ENCODE results near the gene L3MBTL1.

The L3MBTL1 gene

GRCh38 chr20:43477619-43478018, 29.9 kb upstream of the L3MBTL1 start:
- no peak overlapping the region for H2AK5ac ChIP-seq (ENCODE audit: low read depth, low read length)
- H3K4me3 ChIP-seq (ENCODE audit: low read length in 2 of 2) = no peak overlapping the region
- H3K4ac ChIP-seq (ENCODE audit: low read length) = no peak overlapping the region
- no peaks in the 10 kb centered on the region for H3K27me3 ChIP-seq (ENCODE audit: control insufficient read depth in 3 of 3, insufficient read depth in 3 of 3, low read depth in 1 of 3, low read length in 3 of 3)
- WGBS, 2 donors (ENCODE audit: extremely low coverage in 2 of 2, insufficient read length in 2 of 2, insufficient replicate concordance in 1 of 2) = no CpG with 5 or more reads among the region's 4 CpGs
- H3K27ac ChIP-seq (replicated peaks; ENCODE audit: low read length) = no peak overlapping the region
- H2BK120ac ChIP-seq (ENCODE audit: low read depth, low read length) = no peak overlapping the region
- no peaks in the 10 kb centered on the region for H3K79me1 ChIP-seq (ENCODE audit: low read depth, low read length)
- no peak overlapping the region for H3K9ac ChIP-seq (ENCODE audit: low read depth, low read length, poor library complexity)
- no peak overlapping the region for H2BK5ac ChIP-seq (ENCODE audit: low read length)
- H4K91ac ChIP-seq (ENCODE audit: low read depth, low read length, poor library complexity) = no peak overlapping the region
- H3K9me3 ChIP-seq (replicated peaks in 1 of 2; ENCODE audit: control insufficient read depth in 2 of 2, insufficient read depth in 1 of 2, low read depth in 1 of 2, low read length in 2 of 2) = peaks cover 0 to 3% of the 10 kb centered on the region in 2 donors
- H3K36me3 ChIP-seq (replicated peaks in 1 of 2; ENCODE audit: control insufficient read depth in 2 of 2, insufficient read depth in 2 of 2, low read length in 2 of 2) = no peaks in the 10 kb centered on the region
- no peaks in the 10 kb centered on the region for H3K4me1 ChIP-seq (ENCODE audit: control insufficient read depth in 2 of 2, insufficient read depth in 1 of 2, low read depth in 1 of 2, low read length in 2 of 2)
- no peak overlapping the region for H3K18ac ChIP-seq (ENCODE audit: low read length)
- H3K4me2 ChIP-seq (ENCODE audit: insufficient read depth, low read length, poor library complexity, severe bottlenecking) = no peak overlapping the region
- no peak overlapping the region for H3K23ac ChIP-seq (ENCODE audit: low read depth, low read length, poor library complexity)
- no peak overlapping the region for H3K14ac ChIP-seq (ENCODE audit: low read length)
- no peak overlapping the region for H2BK12ac ChIP-seq (ENCODE audit: low read length)
- no peak overlapping the region for H2BK15ac ChIP-seq (ENCODE audit: low read length)
- no peak for DNase-seq (ENCODE audit: low spot score)
- no peak overlapping the region for H2AFZ ChIP-seq (ENCODE audit: low read length)
- H4K8ac ChIP-seq (ENCODE audit: low read depth, low read length) = no peak overlapping the region

GRCh38 chr20:43490038-43490437, 17.5 kb upstream of the L3MBTL1 start:
- Histone ChIP-seq H3K14ac (ENCODE audit: low read length) (no peak overlapping the region), H2BK12ac (ENCODE audit: low read length) (no peak overlapping the region), H3K79me1 (ENCODE audit: low read depth, low read length) (no peaks in the 10 kb centered on the region), H3K4me2 (ENCODE audit: insufficient read depth, low read length, poor library complexity, severe bottlenecking) (no peak overlapping the region), H3K4me3 (ENCODE audit: low read length in 2 of 2) (no peak overlapping the region), H3K4ac (ENCODE audit: low read length) (no peak overlapping the region), H3K23ac (ENCODE audit: low read depth, low read length, poor library complexity) (no peak overlapping the region), H3K4me1 (ENCODE audit: control insufficient read depth in 2 of 2, insufficient read depth in 1 of 2, low read depth in 1 of 2, low read length in 2 of 2) (no peaks in the 10 kb centered on the region), H3K27me3 (ENCODE audit: control insufficient read depth in 3 of 3, insufficient read depth in 3 of 3, low read depth in 1 of 3, low read length in 3 of 3) (no peaks in the 10 kb centered on the region), H3K18ac (ENCODE audit: low read length) (no peak overlapping the region), H3K27ac (replicated peaks; ENCODE audit: low read length) (no peak overlapping the region), H3K9ac (ENCODE audit: low read depth, low read length, poor library complexity) (no peak overlapping the region), H2AFZ (ENCODE audit: low read length) (no peak overlapping the region), H2BK120ac (ENCODE audit: low read depth, low read length) (no peak overlapping the region), H2BK5ac (ENCODE audit: low read length) (no peak overlapping the region), H2AK5ac (ENCODE audit: low read depth, low read length) (no peak overlapping the region), H4K91ac (ENCODE audit: low read depth, low read length, poor library complexity) (no peak overlapping the region), H3K36me3 (replicated peaks in 1 of 2; ENCODE audit: control insufficient read depth in 2 of 2, insufficient read depth in 2 of 2, low read length in 2 of 2) (no peaks in the 10 kb centered on the region), H3K9me3 (replicated peaks in 1 of 2; ENCODE audit: control insufficient read depth in 2 of 2, insufficient read depth in 1 of 2, low read depth in 1 of 2, low read length in 2 of 2) (no peaks in the 10 kb centered on the region), H4K8ac (ENCODE audit: low read depth, low read length) (no peak overlapping the region), H2BK15ac (ENCODE audit: low read length) (no peak overlapping the region)
- no peak for DNase-seq (ENCODE audit: low spot score)
- WGBS, 2 donors (ENCODE audit: extremely low coverage in 2 of 2, insufficient read length in 2 of 2, insufficient replicate concordance in 1 of 2) = no CpG with 5 or more reads among the region's 2 CpGs

- Histone ChIP-seq H4K8ac (ENCODE audit: low read depth, low read length) (no peak overlapping the region), H2AFZ (ENCODE audit: low read length) (no peak overlapping the region), H3K23ac (ENCODE audit: low read depth, low read length, poor library complexity) (no peak overlapping the region), H3K18ac (ENCODE audit: low read length) (no peak overlapping the region), H3K9ac (ENCODE audit: low read depth, low read length, poor library complexity) (no peak overlapping the region), H2BK15ac (ENCODE audit: low read length) (no peak overlapping the region), H3K4ac (ENCODE audit: low read length) (no peak overlapping the region), H3K36me3 (replicated peaks in 1 of 2; ENCODE audit: control insufficient read depth in 2 of 2, insufficient read depth in 2 of 2, low read length in 2 of 2) (no peaks in the 10 kb centered on the region), H4K91ac (ENCODE audit: low read depth, low read length, poor library complexity) (no peak overlapping the region), H3K79me1 (ENCODE audit: low read depth, low read length) (no peaks in the 10 kb centered on the region), H3K4me2 (ENCODE audit: insufficient read depth, low read length, poor library complexity, severe bottlenecking) (no peak overlapping the region), H3K14ac (ENCODE audit: low read length) (no peak overlapping the region), H3K9me3 (replicated peaks in 1 of 2; ENCODE audit: control insufficient read depth in 2 of 2, insufficient read depth in 1 of 2, low read depth in 1 of 2, low read length in 2 of 2) (no peaks in the 10 kb centered on the region), H3K4me3 (ENCODE audit: low read length in 2 of 2) (no peak overlapping the region), H3K27ac (replicated peaks; ENCODE audit: low read length) (no peak overlapping the region), H3K4me1 (ENCODE audit: control insufficient read depth in 2 of 2, insufficient read depth in 1 of 2, low read depth in 1 of 2, low read length in 2 of 2) (no peaks in the 10 kb centered on the region), H2AK5ac (ENCODE audit: low read depth, low read length) (no peak overlapping the region), H2BK12ac (ENCODE audit: low read length) (no peak overlapping the region), H2BK120ac (ENCODE audit: low read depth, low read length) (no peak overlapping the region), H3K27me3 (ENCODE audit: control insufficient read depth in 3 of 3, insufficient read depth in 3 of 3, low read depth in 1 of 3, low read length in 3 of 3) (no peaks in the 10 kb centered on the region), H2BK5ac (ENCODE audit: low read length) (no peak overlapping the region)
- DNase-seq (ENCODE audit: low spot score) = no peak
- WGBS, 2 donors (ENCODE audit: extremely low coverage in 2 of 2, insufficient read length in 2 of 2, insufficient replicate concordance in 1 of 2) = no CpG with 5 or more reads among the region's 3 CpGs
These were observed 15.4 kb upstream of the L3MBTL1 start for GRCh38 chr20:43492101-43492500.

GRCh38 chr20:43495388-43495787, 12.1 kb upstream of the L3MBTL1 start:
- no peak overlapping the region for H2BK120ac ChIP-seq (ENCODE audit: low read depth, low read length)
- H2BK15ac ChIP-seq (ENCODE audit: low read length) = no peak overlapping the region
- no peaks in the 10 kb centered on the region for H3K36me3 ChIP-seq (replicated peaks in 1 of 2; ENCODE audit: control insufficient read depth in 2 of 2, insufficient read depth in 2 of 2, low read length in 2 of 2)
- no peak overlapping the region for H2AK5ac ChIP-seq (ENCODE audit: low read depth, low read length)
- H2BK5ac ChIP-seq (ENCODE audit: low read length) = no peak overlapping the region
- H3K4me2 ChIP-seq (ENCODE audit: insufficient read depth, low read length, poor library complexity, severe bottlenecking) = no peak overlapping the region
- no peak overlapping the region for H3K27ac ChIP-seq (replicated peaks; ENCODE audit: low read length)
- no peaks in the 10 kb centered on the region for H3K4me1 ChIP-seq (ENCODE audit: control insufficient read depth in 2 of 2, insufficient read depth in 1 of 2, low read depth in 1 of 2, low read length in 2 of 2)
- no peak overlapping the region for H3K14ac ChIP-seq (ENCODE audit: low read length)
- no peak overlapping the region for H3K9ac ChIP-seq (ENCODE audit: low read depth, low read length, poor library complexity)
- no peaks in the 10 kb centered on the region for H3K9me3 ChIP-seq (replicated peaks in 1 of 2; ENCODE audit: control insufficient read depth in 2 of 2, insufficient read depth in 1 of 2, low read depth in 1 of 2, low read length in 2 of 2)
- no peak for DNase-seq (ENCODE audit: low spot score)
- no peaks in the 10 kb centered on the region for H3K79me1 ChIP-seq (ENCODE audit: low read depth, low read length)
- no CpG with 5 or more reads among the region's 2 CpGs for WGBS, 2 donors (ENCODE audit: extremely low coverage in 2 of 2, insufficient read length in 2 of 2, insufficient replicate concordance in 1 of 2)
- no peak overlapping the region for H4K91ac ChIP-seq (ENCODE audit: low read depth, low read length, poor library complexity)
- H3K4ac ChIP-seq (ENCODE audit: low read length) = no peak overlapping the region
- no peak overlapping the region for H2BK12ac ChIP-seq (ENCODE audit: low read length)
- H2AFZ ChIP-seq (ENCODE audit: low read length) = no peak overlapping the region
- H3K4me3 ChIP-seq (ENCODE audit: low read length in 2 of 2) = no peak overlapping the region
- H3K27me3 ChIP-seq (ENCODE audit: control insufficient read depth in 3 of 3, insufficient read depth in 3 of 3, low read depth in 1 of 3, low read length in 3 of 3) = no peaks in the 10 kb centered on the region
- H3K18ac ChIP-seq (ENCODE audit: low read length) = no peak overlapping the region
- no peak overlapping the region for H3K23ac ChIP-seq (ENCODE audit: low read depth, low read length, poor library complexity)
- H4K8ac ChIP-seq (ENCODE audit: low read depth, low read length) = no peak overlapping the region

Measured in neuronal stem cell (in vitro differentiated cells).